ENCODE measurements around the gene CDCP2.

The CDCP2 gene

GRCh38 chr1:54136963-54137533 lies 15.8 kb downstream of the CDCP2 start:
- no peak overlapping the region for H3K4me3 ChIP-seq (ENCODE audit: low read depth, low read length)
- TF ChIP-seq CTCF (IDR thresholded peaks at IDR 0.05; ENCODE audit: low read depth, low read length), result no peak
- no peaks in the 10 kb centered on the region for H3K9me3 ChIP-seq
- no peaks in the 10 kb centered on the region for H3K27me3 ChIP-seq
- DNase-seq, result no peak
- no peaks in the 10 kb centered on the region for H3K36me3 ChIP-seq
- no peaks in the 10 kb centered on the region for H3K4me1 ChIP-seq

GRCh38 chr1:54136269-54136896 lies 16.4 kb downstream of the CDCP2 start:
- Histone ChIP-seq H3K36me3 (no peaks in the 10 kb centered on the region), H3K9me3 (no peaks in the 10 kb centered on the region), H3K27me3 (no peaks in the 10 kb centered on the region), H3K4me1 (no peaks in the 10 kb centered on the region), H3K4me3 (ENCODE audit: low read depth, low read length) (no peak overlapping the region)
- DNase-seq, result no peak
- TF ChIP-seq CTCF (IDR thresholded peaks at IDR 0.05; ENCODE audit: low read depth, low read length), result no peak

- Histone ChIP-seq H3K36me3 (no peaks in the 10 kb centered on the region), H3K9me3 (no peaks in the 10 kb centered on the region), H3K4me3 (ENCODE audit: low read depth, low read length) (no peak overlapping the region), H3K27me3 (no peaks in the 10 kb centered on the region), H3K4me1 (no peaks in the 10 kb centered on the region)
- no peak for DNase-seq
- TF ChIP-seq CTCF (IDR thresholded peaks at IDR 0.05; ENCODE audit: low read depth, low read length), result no peak
Observed at GRCh38 chr1:54135436-54136120, 17.2 kb downstream of the CDCP2 start.

GRCh38 chr1:54134295-54134694 lies 18.5 kb downstream of the CDCP2 start:
- DNase-seq, result no peak

GRCh38 chr1:54132495-54132894 lies 20.3 kb downstream of the CDCP2 start:
- Histone ChIP-seq H3K4me3 (ENCODE audit: low read depth, low read length) (no peak overlapping the region), H3K27me3 (no peaks in the 10 kb centered on the region), H3K9me3 (no peaks in the 10 kb centered on the region), H3K36me3 (no peaks in the 10 kb centered on the region), H3K4me1 (no peaks in the 10 kb centered on the region)
- no peak for TF ChIP-seq CTCF (IDR thresholded peaks at IDR 0.05; ENCODE audit: low read depth, low read length)
- no peak for DNase-seq

More at GRCh38 chr1:54134295-54134694, 18.5 kb downstream of the CDCP2 start:
- no peaks in the 10 kb centered on the region for H3K9me3 ChIP-seq
- no peak overlapping the region for H3K4me3 ChIP-seq (ENCODE audit: low read depth, low read length)
- H3K4me1 ChIP-seq, result no peaks in the 10 kb centered on the region
- TF ChIP-seq CTCF (IDR thresholded peaks at IDR 0.05; ENCODE audit: low read depth, low read length), result no peak
- H3K36me3 ChIP-seq, result no peaks in the 10 kb centered on the region
- H3K27me3 ChIP-seq, result no peaks in the 10 kb centered on the region

- Histone ChIP-seq H3K27me3 (no peaks in the 10 kb centered on the region), H3K36me3 (no peaks in the 10 kb centered on the region), H3K4me3 (ENCODE audit: low read depth, low read length) (no peak overlapping the region), H3K4me1 (no peaks in the 10 kb centered on the region), H3K9me3 (no peaks in the 10 kb centered on the region)
- TF ChIP-seq CTCF (IDR thresholded peaks at IDR 0.05; ENCODE audit: low read depth, low read length), result no peak
- DNase-seq, result no peak
Observed at GRCh38 chr1:54131419-54131818, 21.4 kb downstream of the CDCP2 start.
